MCF 10A (cell line): Measurements from ENCODE around the gene MTHFD2L. TPM values are rescaled to one million over a fixed set of nuclear protein-coding genes. Genes with fewer than 3 reads are reported as not detected.

Source experiments
- BruUV-seq: library from RNA; stranded (reverse); fragments of 400-500 nt; replicated peaks from 2 replicates; lab custom pipeline; 2021; lab: Mats Ljungman, UMichigan
- CTCF ChIA-PET: fragments of 300-600 bp; sonication (Branson Sonifier 250); formaldehyde crosslinking; extraction: SDS; loops from one replicate; lab custom pipeline; 2021; ENCODE audit warnings: antibody characterized with exemption, inconsistent platforms; lab: Yijun Ruan, JAX
- POLR2A ChIA-PET: fragments of 300-600, 350-650 bp; sonication (Branson Sonifier 250); formaldehyde crosslinking; extraction: SDS; loops from one replicate; lab custom pipeline; 2020; ENCODE audit warnings: antibody characterized with exemption, inconsistent platforms; lab: Yijun Ruan, JAX
- DNase-seq: peaks from one replicate; pipeline ENCODE4 v3.0.0-alpha.2; 2018; ENCODE audit not compliant: unreplicated experiment
- H3K27ac Mint-ChIP-seq: one replicate; pipeline ENCODE4 v1.8.0; 2022; ENCODE audit warnings: mild to moderate bottlenecking, low read depth, mixed read lengths; ENCODE audit not compliant: unreplicated experiment
- H3K27me3 Mint-ChIP-seq: one replicate; pipeline ENCODE4 v1.8.0; 2022; ENCODE audit warnings: mixed read lengths; ENCODE audit not compliant: insufficient read depth, unreplicated experiment
- H3K36me3 Mint-ChIP-seq: one replicate; pipeline ENCODE4 v1.8.0; 2022; ENCODE audit warnings: mild to moderate bottlenecking, moderate library complexity, mixed read lengths; ENCODE audit not compliant: insufficient read depth, unreplicated experiment
- H3K4me1 Mint-ChIP-seq: one replicate; pipeline ENCODE4 v1.8.0; 2022; ENCODE audit warnings: mixed read lengths; ENCODE audit not compliant: insufficient read depth, unreplicated experiment
- H3K4me3 Mint-ChIP-seq: one replicate; pipeline ENCODE4 v1.8.0; 2022; ENCODE audit warnings: mild to moderate bottlenecking, moderate library complexity, mixed read lengths; ENCODE audit not compliant: unreplicated experiment
- H3K9me3 Mint-ChIP-seq: one replicate; pipeline ENCODE4 v1.8.0; 2022; ENCODE audit warnings: mixed read lengths; ENCODE audit not compliant: unreplicated experiment
- CTCF ChIP-seq: fragments of 200-600 bp; IDR thresholded peaks from one replicate; pipeline ENCODE4 v1.8.0; 2022; ENCODE audit warnings: antibody characterized with exemption, mild to moderate bottlenecking; ENCODE audit not compliant: unreplicated experiment
- intact Hi-C: fragments of 100-400 bp; cut with micrococcal nuclease; formaldehyde crosslinking; loops from 2 replicates; pipeline ENCODE4 v1.14.1; 2022
- total RNA-seq: library from RNA; stranded (reverse); gene quantifications from 2 replicates; pipeline ENCODE4 v1.2.3, GENCODE V29; 2022

MTHFD2L gene
- total RNA-seq, 1 experiment from 2014 or later = 113 TPM

DNA sequence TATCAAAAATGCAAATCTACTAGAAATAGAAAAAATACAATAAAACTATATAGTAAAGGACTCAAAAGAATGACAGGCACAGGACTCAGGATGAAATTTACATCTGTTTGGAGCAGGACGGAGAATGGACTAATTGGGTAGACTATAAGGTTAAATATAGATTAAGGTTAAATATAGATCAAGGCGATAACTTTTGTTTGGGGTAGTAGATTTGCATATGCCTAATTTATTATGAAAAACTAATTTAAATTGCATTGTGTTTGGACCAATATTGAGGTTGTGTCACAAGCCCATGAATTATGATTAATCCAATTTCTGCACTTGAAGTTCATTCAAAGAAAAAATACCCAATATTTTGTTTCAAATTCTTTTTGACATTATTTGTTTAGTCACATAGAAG, 31.0 kb downstream of the MTHFD2L start:
- Mint-ChIP-seq H3K36me3 (peaks cover 30% of the 10 kb centered on the region), H3K9me3 (no peaks in the 10 kb centered on the region), H3K27ac (no peak overlapping the region), H3K27me3 (no peaks in the 10 kb centered on the region), H3K4me1 (no peaks in the 10 kb centered on the region), H3K4me3 (no peak overlapping the region)
- intact Hi-C loops = loop anchor here (1.0 to 10.0 kb wide), 5 partner anchors 38 to 486 kb away; no protein-coding TSS in a partner anchor
- ChIA-PET POLR2A (interaction anchor here (1.0 to 1.7 kb wide), 4 partner anchors 29 to 132 kb away, joined by 4 to 8 read pairs (median 8); partner anchors contain the start of gene EPGN), CTCF (interaction anchor here (0.6 to 1.4 kb wide), 13 partner anchors 21 to 487 kb away, joined by 3 to 9 read pairs (median 5); no protein-coding TSS in a partner anchor)
- no peak for DNase-seq
- no TSS peak for BruUV-seq
- TF ChIP-seq CTCF = no peak

DNA sequence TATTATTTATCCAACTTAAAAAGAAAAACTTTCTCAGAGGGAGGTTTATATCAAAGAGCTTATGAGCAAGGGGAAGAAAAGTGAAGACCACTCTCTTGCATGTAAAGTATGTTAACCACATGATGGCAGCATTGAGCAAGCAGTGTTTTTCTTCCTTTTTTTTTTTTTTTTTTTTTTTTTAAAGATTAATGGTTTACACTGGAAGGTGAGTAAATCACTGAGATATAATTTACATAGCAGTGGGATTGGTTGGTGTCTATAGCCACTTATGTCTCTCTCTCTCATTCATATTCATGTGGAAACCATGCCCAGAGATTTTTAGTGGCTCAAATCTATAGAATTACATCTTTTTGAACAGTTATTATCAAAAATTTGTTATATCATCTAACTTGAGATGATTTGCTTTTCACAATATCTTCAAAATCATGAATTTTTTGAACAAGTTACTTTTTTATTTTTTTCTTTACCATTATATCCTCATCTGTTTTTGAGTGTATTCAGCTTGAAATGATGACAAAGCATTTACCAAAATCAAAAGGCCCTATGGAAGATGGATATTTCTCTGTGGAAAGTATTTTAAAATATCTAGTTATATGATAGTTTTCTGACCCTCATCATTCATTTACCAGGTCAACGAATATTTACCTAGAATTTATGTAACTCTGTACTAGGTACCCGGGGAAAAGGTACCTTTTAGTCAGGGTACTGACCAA, 31.6 kb downstream of the MTHFD2L start:
- CTCF ChIA-PET = interaction anchor here (0.6 to 1.4 kb wide), 15 partner anchors 20 to 487 kb away, joined by 3 to 9 read pairs (median 5); no protein-coding TSS in a partner anchor
- intact Hi-C loops = loop anchor here (1.0 to 10.0 kb wide), 5 partner anchors 38 to 486 kb away; no protein-coding TSS in a partner anchor
- no peak overlapping the region for H3K4me3 Mint-ChIP-seq
- no peak overlapping the region for H3K27ac Mint-ChIP-seq
- peaks cover 33% of the 10 kb centered on the region for H3K36me3 Mint-ChIP-seq
- no peaks in the 10 kb centered on the region for H3K4me1 Mint-ChIP-seq
- TF ChIP-seq CTCF = peak; percentile 61
- H3K27me3 Mint-ChIP-seq = no peaks in the 10 kb centered on the region
- POLR2A ChIA-PET = interaction anchor here (0.6 to 1.7 kb wide), 7 partner anchors 21 to 255 kb away, joined by 3 to 8 read pairs (median 5); partner anchors contain the start of genes AREG and EPGN
- no peaks in the 10 kb centered on the region for H3K9me3 Mint-ChIP-seq
- no TSS peak for BruUV-seq
- DNase-seq = peak; percentile 71

GRCh38 chr4:74190332-74190731, 32.4 kb downstream of the MTHFD2L start:
- ChIA-PET CTCF (interaction anchor here (0.6 to 1.0 kb wide), 6 partner anchors 28 to 653 kb away, joined by 3 to 5 read pairs (median 3); no protein-coding TSS in a partner anchor), POLR2A (interaction anchor here (1.0 to 1.7 kb wide), 4 partner anchors 27 to 255 kb away, joined by 3 to 8 read pairs (median 4); partner anchors contain the start of gene AREG)
- TF ChIP-seq CTCF = no peak
- Mint-ChIP-seq H3K36me3 (peaks cover 41% of the 10 kb centered on the region), H3K9me3 (no peaks in the 10 kb centered on the region), H3K4me3 (no peak overlapping the region), H3K27ac (no peak overlapping the region), H3K27me3 (no peaks in the 10 kb centered on the region), H3K4me1 (no peaks in the 10 kb centered on the region)
- intact Hi-C loops = no loop called here
- DNase-seq = no peak
- no TSS peak for BruUV-seq

- TF ChIP-seq CTCF = no peak
- Mint-ChIP-seq H3K36me3 (peaks cover 47% of the 10 kb centered on the region), H3K4me1 (no peaks in the 10 kb centered on the region), H3K4me3 (no peak overlapping the region), H3K27ac (no peak overlapping the region), H3K27me3 (no peaks in the 10 kb centered on the region), H3K9me3 (no peaks in the 10 kb centered on the region)
- CTCF ChIA-PET = interaction anchor here (0.6 to 0.8 kb wide), 4 partner anchors 27 to 653 kb away, joined by 3 to 4 read pairs (median 3); no protein-coding TSS in a partner anchor
- DNase-seq = no peak
- intact Hi-C loops = no loop called here
- BruUV-seq = no TSS peak
- POLR2A ChIA-PET = interaction anchor here (1.0 to 1.1 kb wide), 2 partner anchors 74 to 118 kb away, joined by 4 to 5 read pairs; no protein-coding TSS in a partner anchor
Observed at GRCh38 chr4:74190919-74191397, 33.0 kb downstream of the MTHFD2L start.
